BLaER1 (cell line): ENCODE results near the gene UNC13B.

Experiments used
- H3K27ac ChIP-seq: shearing (Covaris generic); formaldehyde crosslinking; 2 replicates; pipeline ENCODE4 v1.8.1; 2022
- H3K27me3 ChIP-seq: shearing (Covaris generic); formaldehyde crosslinking; 2 replicates; pipeline ENCODE4 v1.8.1; 2022
- H3K36me3 ChIP-seq: shearing (Covaris generic); formaldehyde crosslinking; 2 replicates; pipeline ENCODE4 v1.8.1; 2022
- H3K4me1 ChIP-seq: shearing (Covaris generic); formaldehyde crosslinking; 2 replicates; pipeline ENCODE4 v1.8.1; 2022
- H3K4me2 ChIP-seq: shearing (Covaris generic); formaldehyde crosslinking; 2 replicates; pipeline ENCODE4 v1.8.1; 2022
- H3K4me3 ChIP-seq: shearing (Covaris generic); formaldehyde crosslinking; 2 replicates; pipeline ENCODE4 v1.8.1; 2022
- H3K9ac ChIP-seq: shearing (Covaris generic); formaldehyde crosslinking; 2 replicates; pipeline ENCODE4 v1.8.1; 2022
- H3K9me3 ChIP-seq: shearing (Covaris generic); formaldehyde crosslinking; 2 replicates; pipeline ENCODE4 v1.8.1; 2022
- H4K20me1 ChIP-seq: shearing (Covaris generic); formaldehyde crosslinking; 2 replicates; pipeline ENCODE4 v1.8.1; 2022
- Cebpa-rat ChIP-seq: shearing (Covaris generic); IDR thresholded peaks from 2 replicates; pipeline ENCODE4 v1.8.1; 2022

Gene UNC13B

GRCh38 chr9:35318741-35319140 is 156.9 kb downstream of the UNC13B start:
- H3K27ac ChIP-seq: no peak overlapping the region
- H3K36me3 ChIP-seq: no peaks in the 10 kb centered on the region
- peaks cover 18% of the 10 kb centered on the region for H3K4me1 ChIP-seq
- H4K20me1 ChIP-seq: no peaks in the 10 kb centered on the region
- no peaks in the 10 kb centered on the region for H3K27me3 ChIP-seq
- no peak overlapping the region for H3K4me3 ChIP-seq
- no peak for TF ChIP-seq Cebpa-rat
- no peak overlapping the region for H3K4me2 ChIP-seq
- H3K9ac ChIP-seq: no peak overlapping the region
- H3K9me3 ChIP-seq: no peaks in the 10 kb centered on the region

- Histone ChIP-seq H3K4me3 (peak overlapping the region; percentile 17; the same call in 1 of the 2 replicates), H3K9ac (no peak overlapping the region; the same call in 1 of the 2 replicates), H4K20me1 (no peaks in the 10 kb centered on the region), H3K9me3 (no peaks in the 10 kb centered on the region), H3K4me2 (peak overlapping the region; percentile 84), H3K36me3 (no peaks in the 10 kb centered on the region), H3K27ac (peak overlapping the region; percentile 42; the same call in 1 of the 2 replicates), H3K4me1 (peaks cover 18% of the 10 kb centered on the region), H3K27me3 (no peaks in the 10 kb centered on the region)
- TF ChIP-seq Cebpa-rat: no peak
These were observed 160.5 kb downstream of the UNC13B start for GRCh38 chr9:35322075-35322885.

- Histone ChIP-seq H4K20me1 (no peaks in the 10 kb centered on the region), H3K4me2 (no peak overlapping the region), H3K9ac (no peak overlapping the region), H3K27me3 (no peaks in the 10 kb centered on the region), H3K4me1 (peaks cover 18% of the 10 kb centered on the region), H3K9me3 (no peaks in the 10 kb centered on the region; the same call in 1 of the 2 replicates), H3K4me3 (no peak overlapping the region), H3K36me3 (no peaks in the 10 kb centered on the region), H3K27ac (no peak overlapping the region)
- TF ChIP-seq Cebpa-rat: no peak
These were observed 163.2 kb downstream of the UNC13B start for GRCh38 chr9:35324966-35325365.

- Histone ChIP-seq H3K36me3 (no peaks in the 10 kb centered on the region), H3K4me1 (no peaks in the 10 kb centered on the region), H4K20me1 (no peaks in the 10 kb centered on the region), H3K4me2 (no peak overlapping the region), H3K9ac (no peak overlapping the region), H3K27ac (no peak overlapping the region), H3K9me3 (no peaks in the 10 kb centered on the region; the same call in 1 of the 2 replicates), H3K27me3 (no peaks in the 10 kb centered on the region), H3K4me3 (no peak overlapping the region)
- TF ChIP-seq Cebpa-rat: no peak
These were observed 171.7 kb downstream of the UNC13B start for GRCh38 chr9:35333551-35333950.

- Histone ChIP-seq H3K4me1 (no peaks in the 10 kb centered on the region), H3K27me3 (no peaks in the 10 kb centered on the region), H3K4me3 (no peak overlapping the region), H3K4me2 (no peak overlapping the region), H3K9ac (no peak overlapping the region), H4K20me1 (no peaks in the 10 kb centered on the region), H3K9me3 (no peaks in the 10 kb centered on the region), H3K27ac (no peak overlapping the region), H3K36me3 (no peaks in the 10 kb centered on the region)
- TF ChIP-seq Cebpa-rat: no peak
These were observed 173.4 kb downstream of the UNC13B start for GRCh38 chr9:35335164-35335563.

- TF ChIP-seq Cebpa-rat: no peak
These were observed 176.3 kb downstream of the UNC13B start for GRCh38 chr9:35338086-35338485.

GRCh38 chr9:35338561-35339274 is 176.9 kb downstream of the UNC13B start:
- no peak overlapping the region for H3K4me2 ChIP-seq
- H3K36me3 ChIP-seq: no peaks in the 10 kb centered on the region
- H4K20me1 ChIP-seq: no peaks in the 10 kb centered on the region
- H3K27ac ChIP-seq: no peak overlapping the region
- peaks cover 22% of the 10 kb centered on the region for H3K4me1 ChIP-seq
- no peaks in the 10 kb centered on the region for H3K9me3 ChIP-seq
- no peak overlapping the region for H3K4me3 ChIP-seq
- TF ChIP-seq Cebpa-rat: no peak
- no peaks in the 10 kb centered on the region for H3K27me3 ChIP-seq
- H3K9ac ChIP-seq: no peak overlapping the region

More at GRCh38 chr9:35338086-35338485, 176.3 kb downstream of the UNC13B start:
- Histone ChIP-seq H3K9me3 (no peaks in the 10 kb centered on the region), H4K20me1 (no peaks in the 10 kb centered on the region), H3K4me2 (no peak overlapping the region), H3K9ac (no peak overlapping the region), H3K36me3 (no peaks in the 10 kb centered on the region), H3K4me3 (no peak overlapping the region), H3K4me1 (peaks cover 22% of the 10 kb centered on the region), H3K27ac (no peak overlapping the region), H3K27me3 (no peaks in the 10 kb centered on the region)

GRCh38 chr9:35340046-35340445 is 178.2 kb downstream of the UNC13B start:
- Histone ChIP-seq H3K4me3 (no peak overlapping the region), H3K36me3 (no peaks in the 10 kb centered on the region), H3K9me3 (no peaks in the 10 kb centered on the region), H3K9ac (no peak overlapping the region), H4K20me1 (no peaks in the 10 kb centered on the region), H3K4me2 (no peak overlapping the region), H3K27ac (no peak overlapping the region), H3K4me1 (peaks cover 22% of the 10 kb centered on the region), H3K27me3 (no peaks in the 10 kb centered on the region)
- no peak for TF ChIP-seq Cebpa-rat

- Histone ChIP-seq H4K20me1 (no peaks in the 10 kb centered on the region), H3K27me3 (no peaks in the 10 kb centered on the region), H3K27ac (0 out of 2 replicates have a peak overlapping the region, but pooled peaks have one; percentile 28), H3K4me3 (no peak overlapping the region), H3K4me1 (peaks cover 22% of the 10 kb centered on the region), H3K9ac (no peak overlapping the region), H3K9me3 (no peaks in the 10 kb centered on the region), H3K4me2 (peak overlapping the region; percentile 79), H3K36me3 (no peaks in the 10 kb centered on the region)
- TF ChIP-seq Cebpa-rat: no peak
These were observed 179.2 kb downstream of the UNC13B start for GRCh38 chr9:35341021-35341420.

GRCh38 chr9:35341585-35341984 is 179.8 kb downstream of the UNC13B start:
- Histone ChIP-seq H3K27ac (0 out of 2 replicates have a peak overlapping the region, but pooled peaks have one; percentile 28), H4K20me1 (no peaks in the 10 kb centered on the region), H3K4me3 (peak overlapping the region; percentile 16; the same call in 1 of the 2 replicates), H3K9me3 (no peaks in the 10 kb centered on the region), H3K4me1 (peaks cover 22% of the 10 kb centered on the region), H3K36me3 (no peaks in the 10 kb centered on the region), H3K4me2 (peak overlapping the region; percentile 79), H3K9ac (0 out of 2 replicates have a peak overlapping the region, but pooled peaks have one; percentile 11), H3K27me3 (no peaks in the 10 kb centered on the region)
- no peak for TF ChIP-seq Cebpa-rat
